ENCODE measurements around the gene KIF12.
"Not testable (repeated sequence)": the region's sequence is repeated elsewhere in the genome, so short reads cannot be mapped to it uniquely, and the experiment has no call there.

DNA sequence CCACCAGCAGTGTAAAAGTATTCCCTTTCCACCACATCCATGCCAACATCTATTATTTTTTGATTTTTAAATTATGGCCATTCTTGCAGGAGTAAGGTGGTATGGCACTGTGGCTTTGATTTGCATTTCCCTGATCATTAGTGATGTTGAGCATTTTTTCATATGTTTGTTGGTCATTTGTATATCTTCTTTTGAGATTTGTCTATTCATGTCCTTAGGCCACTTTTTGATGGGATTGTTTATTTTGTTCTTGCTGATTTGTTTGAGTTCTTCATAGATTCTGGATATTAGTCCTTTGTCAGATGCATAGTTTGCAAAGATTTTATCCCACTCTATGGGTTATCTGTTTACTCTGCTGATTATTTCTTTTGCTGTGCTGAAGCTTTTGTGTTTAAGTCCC is 55.4 kb downstream of the KIF12 start:
- TF ChIP-seq CTCF (conservative IDR thresholded peaks at IDR 0.05); EZH2 (IDR thresholded peaks at IDR 0.05; ENCODE audit: low read depth): not testable (repeated sequence)

Measured in PC-9 (cell line).